Thoracic aorta (tissue), 2 donors: ENCODE results near the gene DIRAS3. TPM values are rescaled to one million over a fixed set of nuclear protein-coding genes. Genes with fewer than 3 reads are reported as not detected.
"Not testable (repeated sequence)": the region's sequence is repeated elsewhere in the genome, so short reads cannot be mapped to it uniquely, and the experiment has no call there.

ENCODE experiments used
- ATAC-seq: fragments of 150-250 bp; one replicate; pipeline ENCODE4 v1.8.0; 2017; ENCODE audit warnings: low read depth; ENCODE audit not compliant: insufficient number of reproducible peaks, low FRiP score
- DNase-seq: peaks from one replicate; pipeline ENCODE4 v3.0.0-alpha.2; 2020; ENCODE audit warnings: low spot score
- H3K27ac ChIP-seq, 2 donors: fragments of 200-600 bp; sonication (generic); 1 replicate in 1 of 2; 2 replicates in 1 of 2; pipeline ENCODE4 v1.5.1; 2016; ENCODE audit warnings: mild to moderate bottlenecking in 2 of 2, moderate library complexity in 2 of 2
- H3K27me3 ChIP-seq: fragments of 200-600 bp; sonication (generic); replicated peaks from 2 replicates; pipeline ENCODE4 v1.6.0; 2016; ENCODE audit warnings: mild to moderate bottlenecking; ENCODE audit not compliant: insufficient read depth
- H3K36me3 ChIP-seq: fragments of 200-600 bp; sonication (generic); one replicate; pipeline ENCODE4 v1.5.1; 2016
- H3K4me1 ChIP-seq, 2 donors: fragments of 200-600 bp; sonication (generic); 1 replicate in 1 of 2; 2 replicates in 1 of 2; pipeline versions ENCODE4 v1.5.1 to v1.6.0; 2016; ENCODE audit warnings: low read depth in 2 of 2, mild to moderate bottlenecking in 1 of 2; ENCODE audit not compliant: control insufficient read depth in 1 of 2
- H3K4me3 ChIP-seq: fragments of 200-600 bp; sonication (generic); 2 replicates; pipeline ENCODE4 v1.5.1; 2016; ENCODE audit warnings: mild to moderate bottlenecking
- H3K9me3 ChIP-seq: fragments of 200-600 bp; sonication (generic); 2 replicates; pipeline ENCODE4 v1.5.1; 2016
- total RNA-seq, 2 donors: library from RNA; depleted of rRNA; stranded (reverse); fragments of >200 nt; gene quantifications; one replicate each; pipeline versions ENCODE4 v1.1.0 to v1.2.3, GENCODE V29; 2016
- TF ChIP-seq, protein P1 (sequence below): fragments of 200-600 bp; sonication (generic); IDR thresholded peaks from one replicate; pipeline ENCODE4 v1.5.1; 2019; ENCODE audit warnings: antibody characterized with exemption

Gene DIRAS3
- total RNA-seq, 2 donors from 2014 or later, result 4.6 TPM; not detected in 1

DNA sequence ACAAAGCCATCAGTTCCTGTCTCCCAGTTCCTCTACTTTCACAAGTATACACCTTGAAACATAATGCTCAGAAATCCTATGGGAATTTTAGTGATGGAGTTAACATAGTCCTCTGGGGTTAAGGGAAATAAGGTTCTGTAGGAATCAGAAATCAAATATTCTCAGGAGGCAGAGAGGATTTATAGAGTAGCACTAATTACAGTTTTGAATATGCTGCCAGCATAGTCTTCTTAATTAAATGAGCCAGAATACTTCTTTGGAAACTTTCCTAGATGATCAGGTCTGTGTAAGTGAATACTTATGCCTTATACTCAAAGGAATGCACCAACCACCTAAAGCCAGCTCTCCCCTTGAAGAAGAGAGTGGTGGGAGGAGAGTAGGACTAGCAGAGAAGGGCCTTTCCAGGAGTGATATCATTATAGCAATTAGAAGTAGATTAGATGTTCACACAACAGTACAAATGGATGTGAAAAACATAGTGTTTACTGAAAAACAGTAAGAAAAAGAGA, 31.4 kb upstream of the DIRAS3 start:
- TF ChIP-seq, protein P1, sequence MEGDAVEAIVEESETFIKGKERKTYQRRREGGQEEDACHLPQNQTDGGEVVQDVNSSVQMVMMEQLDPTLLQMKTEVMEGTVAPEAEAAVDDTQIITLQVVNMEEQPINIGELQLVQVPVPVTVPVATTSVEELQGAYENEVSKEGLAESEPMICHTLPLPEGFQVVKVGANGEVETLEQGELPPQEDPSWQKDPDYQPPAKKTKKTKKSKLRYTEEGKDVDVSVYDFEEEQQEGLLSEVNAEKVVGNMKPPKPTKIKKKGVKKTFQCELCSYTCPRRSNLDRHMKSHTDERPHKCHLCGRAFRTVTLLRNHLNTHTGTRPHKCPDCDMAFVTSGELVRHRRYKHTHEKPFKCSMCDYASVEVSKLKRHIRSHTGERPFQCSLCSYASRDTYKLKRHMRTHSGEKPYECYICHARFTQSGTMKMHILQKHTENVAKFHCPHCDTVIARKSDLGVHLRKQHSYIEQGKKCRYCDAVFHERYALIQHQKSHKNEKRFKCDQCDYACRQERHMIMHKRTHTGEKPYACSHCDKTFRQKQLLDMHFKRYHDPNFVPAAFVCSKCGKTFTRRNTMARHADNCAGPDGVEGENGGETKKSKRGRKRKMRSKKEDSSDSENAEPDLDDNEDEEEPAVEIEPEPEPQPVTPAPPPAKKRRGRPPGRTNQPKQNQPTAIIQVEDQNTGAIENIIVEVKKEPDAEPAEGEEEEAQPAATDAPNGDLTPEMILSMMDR, result no peak
- H3K27ac ChIP-seq, result no peak overlapping the region
- ATAC-seq (no peak), DNase-seq (no peak)
- no peaks in the 10 kb centered on the region for H3K36me3 ChIP-seq
- H3K4me1 ChIP-seq, result no peaks in the 10 kb centered on the region
- H3K27me3 ChIP-seq, result no peaks in the 10 kb centered on the region
- H3K9me3 ChIP-seq, result no peaks in the 10 kb centered on the region
- no peak overlapping the region for H3K4me3 ChIP-seq

DNA sequence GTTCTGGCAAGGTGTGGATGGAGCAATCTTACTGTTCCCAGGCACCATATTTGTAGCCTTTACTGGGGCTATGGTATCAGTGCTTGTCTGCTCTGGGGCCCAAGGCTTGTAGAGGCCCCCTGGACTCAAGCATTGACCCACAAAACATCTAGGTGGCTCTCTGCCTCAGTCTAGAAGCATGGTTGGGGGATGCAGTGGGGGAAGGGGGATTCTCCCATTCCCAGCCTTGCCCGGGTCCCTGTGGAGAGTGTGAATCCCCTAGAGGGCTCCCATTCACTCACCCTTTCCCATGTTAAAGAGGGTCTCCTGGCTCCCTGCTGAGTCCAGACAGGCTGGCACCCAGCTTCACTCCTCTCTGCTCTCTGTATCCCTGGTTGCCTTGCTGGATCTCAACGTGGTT, 28.2 kb upstream of the DIRAS3 start:
- Histone ChIP-seq H3K27ac (no peak overlapping the region), H3K27me3 (no peaks in the 10 kb centered on the region), H3K36me3 (no peaks in the 10 kb centered on the region), H3K4me1 (no peaks in the 10 kb centered on the region), H3K4me3 (no peak overlapping the region), H3K9me3 (peaks cover 4% of the 10 kb centered on the region)
- DNase-seq (no peak), ATAC-seq (no peak)
- TF ChIP-seq, protein P1, result no peak

DNA sequence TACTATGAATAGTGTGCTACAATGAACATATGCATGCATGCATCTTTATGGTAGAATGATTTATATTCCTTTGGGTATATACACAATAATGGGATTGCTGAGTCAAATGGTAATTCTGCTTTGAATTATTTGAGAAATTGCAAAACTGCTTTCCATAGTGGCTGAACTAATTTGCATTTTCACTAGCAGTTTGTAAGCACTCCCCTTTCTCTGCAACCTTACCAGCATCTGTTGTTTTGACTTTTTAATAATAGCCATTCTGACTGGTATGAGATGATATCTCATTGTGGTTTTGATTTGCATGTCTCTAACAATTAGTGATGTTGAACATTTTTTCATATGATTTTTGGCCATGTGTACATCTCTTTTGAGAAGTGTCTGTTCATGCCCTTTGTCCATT, 24.0 kb upstream of the DIRAS3 start:
- Histone ChIP-seq H3K4me3 (no peak overlapping the region), H3K9me3 (peaks cover 4% of the 10 kb centered on the region), H3K27me3 (no peaks in the 10 kb centered on the region), H3K4me1 (no peaks in the 10 kb centered on the region), H3K27ac (no peak overlapping the region), H3K36me3 (no peaks in the 10 kb centered on the region)
- TF ChIP-seq, protein P1, result no peak
- no peak for ATAC-seq
- DNase-seq, result no peak

DNA sequence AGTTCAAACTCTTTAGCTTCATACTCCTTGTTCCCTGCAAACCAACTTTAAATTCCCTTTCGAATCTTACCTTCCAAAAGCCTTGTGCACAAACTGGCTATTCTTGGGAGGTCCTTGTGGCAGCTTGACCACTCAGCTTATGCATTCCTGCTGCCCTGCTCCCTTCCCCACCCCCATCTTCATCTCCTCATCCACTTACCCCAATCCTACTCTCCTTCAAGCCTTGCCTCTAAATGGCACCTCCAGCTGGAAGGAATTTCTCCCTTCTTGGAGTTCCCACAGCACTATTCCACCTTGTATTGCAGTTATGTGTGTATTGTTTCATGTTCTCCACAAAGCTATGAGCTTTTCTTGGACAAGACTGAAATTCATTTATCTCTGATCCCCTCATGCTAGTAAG, 15.3 kb upstream of the DIRAS3 start:
- TF ChIP-seq, protein P1, result no peak
- Histone ChIP-seq H3K27ac (no peak overlapping the region), H3K4me3 (no peak overlapping the region), H3K4me1 (no peaks in the 10 kb centered on the region), H3K36me3 (no peaks in the 10 kb centered on the region), H3K27me3 (no peaks in the 10 kb centered on the region), H3K9me3 (no peaks in the 10 kb centered on the region)
- no peak for DNase-seq
- no peak for ATAC-seq

DNA sequence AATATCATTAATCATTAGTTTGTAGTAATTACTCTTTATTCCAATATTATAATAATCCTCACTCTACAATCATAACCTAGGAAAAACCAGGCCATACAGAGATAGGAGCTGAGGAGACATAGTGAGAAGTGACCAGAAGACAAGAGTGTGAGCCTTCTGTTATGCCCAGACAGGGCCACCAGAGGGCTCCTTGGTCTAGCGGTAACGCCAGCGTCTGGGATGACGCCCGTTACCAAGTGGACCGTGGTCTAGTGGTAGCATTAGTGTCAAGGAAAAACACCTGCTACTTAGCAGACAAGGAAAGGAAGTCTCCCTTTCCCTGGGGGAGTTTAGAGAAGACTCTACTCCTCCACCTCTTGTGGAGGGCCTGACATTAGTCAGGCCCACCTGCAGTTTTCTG, 7.6 kb upstream of the DIRAS3 start:
- not testable (repeated sequence) for DNase-seq, H3K27ac ChIP-seq, ATAC-seq, H3K36me3 ChIP-seq, H3K27me3 ChIP-seq, H3K4me3 ChIP-seq, H3K4me1 ChIP-seq, H3K9me3 ChIP-seq

DNA sequence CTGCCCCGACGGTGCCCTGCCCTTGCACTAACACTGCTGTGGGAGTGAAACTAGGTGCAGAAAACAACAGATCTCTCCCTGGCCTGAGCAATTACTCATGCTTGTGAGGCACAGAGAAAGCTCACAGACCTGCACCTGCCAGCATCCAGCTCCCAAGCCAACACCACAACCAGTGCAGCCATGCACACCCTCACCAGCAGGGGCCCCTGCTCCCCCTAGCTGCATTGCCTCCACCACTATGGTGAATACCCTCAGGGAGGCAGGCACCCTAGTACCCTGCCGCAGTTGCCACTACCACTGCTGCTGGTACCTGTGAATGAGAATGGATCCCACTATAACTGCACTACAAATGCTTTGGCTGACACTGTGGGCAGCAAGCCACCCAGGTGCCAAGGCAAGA, 7.1 kb upstream of the DIRAS3 start:
- Histone ChIP-seq H3K36me3 (no peaks in the 10 kb centered on the region), H3K9me3 (no peaks in the 10 kb centered on the region), H3K27me3 (no peaks in the 10 kb centered on the region), H3K27ac (no peak overlapping the region), H3K4me3 (no peak overlapping the region), H3K4me1 (no peaks in the 10 kb centered on the region)
- TF ChIP-seq, protein P1, result no peak
- no peak for ATAC-seq
- DNase-seq, result no peak
